Left lung (tissue), 10 donors: ENCODE measurements around the gene XXYLT1. TPM values are rescaled to one million over a fixed set of nuclear protein-coding genes. Genes with fewer than 3 reads are reported as not detected.

ENCODE experiments used
- ATAC-seq: fragments of 200-7000 bp; cut with Tn5 transposase; one replicate; pipeline ENCODE4 v1.9.1; 2020; ENCODE audit warnings: moderate library complexity
- DNase-seq, 4 donors: peaks; one replicate each; pipeline ENCODE4 v3.0.0-alpha.2; 2013 to 2020
- H3K27ac ChIP-seq, 2 donors: fragments of 200-600 bp; sonication (generic) in 1 of 2; one replicate each; pipeline versions ENCODE4 v1.5.0 to v1.8.0; 2020 to 2021
- H3K27me3 ChIP-seq, 2 donors: fragments of 200-600 bp; sonication (generic) in 1 of 2; one replicate each; pipeline versions ENCODE4 v1.5.0 to v1.8.0; 2020 to 2021
- H3K36me3 ChIP-seq, 2 donors: fragments of 200-600 bp; sonication (generic) in 1 of 2; one replicate each; pipeline versions ENCODE4 v1.5.0 to v1.8.0; 2020 to 2021
- H3K4me1 ChIP-seq, 2 donors: fragments of 200-600 bp; one replicate each; pipeline ENCODE4 v1.8.0; 2021
- H3K4me3 ChIP-seq, 2 donors: fragments of 200-600 bp; sonication (generic) in 1 of 2; one replicate each; pipeline versions ENCODE4 v1.5.0 to v1.8.0; 2020 to 2021; ENCODE audit warnings: mild to moderate bottlenecking in 1 of 2
- H3K9me3 ChIP-seq, 2 donors: fragments of 200-600 bp; sonication (generic) in 1 of 2; one replicate each; pipeline versions ENCODE4 v1.5.0 to v1.8.0; 2020 to 2021
- intact Hi-C, 2 donors: fragments of 100-400 bp; cut with DNase I; formaldehyde crosslinking; loops; one replicate each; pipeline versions ENCODE4 v1.11.2 to v1.14.2; 2022
- polyA plus RNA-seq, 6 donors: library from polyadenylated mRNA; unstranded; fragments of 120-200 nt; gene quantifications; one replicate each; pipeline ENCODE4 v1.2.1, GENCODE V29; 2013; ENCODE audit not compliant: insufficient read length in 6 of 6
- total RNA-seq, 2 donors: library from RNA; stranded (reverse); fragmentation: NEBNext Ultra II Directional; extraction: Animal tissue kit (Norgen Biotek cat#: 25700); gene quantifications; one replicate each; pipeline ENCODE4 v1.2.1, GENCODE V29; 2021
- TF ChIP-seq, protein P1 (sequence below), 2 donors: fragments of 200-600 bp; sonication (generic) in 1 of 2; IDR thresholded peaks; one replicate each; pipeline versions ENCODE4 v1.5.0 to v1.8.0; 2021; ENCODE audit warnings: antibody characterized with exemption in 2 of 2
- donor health status: DM: no; HTN: yes; CAD: no.
- donor health status: DM: no; HTN: no; CAD: no.

Gene XXYLT1
- total and polyA plus RNA-seq, 8 donors = 11.3 to 31.1 (median 25.5) TPM

DNA sequence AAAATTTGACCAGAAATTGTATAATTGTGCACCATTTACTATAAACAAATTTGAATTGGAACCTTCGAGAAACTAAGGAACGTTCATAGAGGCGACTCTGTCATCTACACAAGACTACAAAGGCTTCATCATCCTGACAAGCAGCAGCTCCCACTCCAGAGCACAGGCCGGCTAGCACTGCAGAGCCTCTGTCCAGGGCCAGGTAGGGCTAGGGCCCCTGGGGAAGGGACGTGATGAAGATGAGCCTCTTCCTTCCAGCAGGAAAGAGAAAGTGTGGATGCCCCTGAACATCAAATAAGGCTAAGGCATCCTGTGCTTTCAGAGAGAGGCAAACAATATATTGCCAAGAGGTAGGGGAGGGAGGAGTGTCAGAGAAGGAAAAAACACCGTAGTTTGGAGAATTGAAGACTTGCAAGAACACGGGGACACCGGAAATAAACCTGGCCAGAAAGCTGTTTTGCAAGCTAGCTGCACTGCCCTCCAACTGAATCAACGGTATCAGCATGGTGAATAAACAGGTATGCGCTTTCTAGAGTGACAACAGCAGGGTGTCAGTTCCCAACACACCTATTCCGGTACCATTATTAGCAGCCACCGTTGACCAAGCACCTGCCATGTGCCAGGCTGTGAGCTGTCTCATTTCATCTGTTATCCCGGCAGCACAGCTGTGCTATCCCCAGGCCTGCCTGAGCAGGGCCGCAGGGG lies 12.4 kb downstream of the XXYLT1 start:
- DNase-seq = peak in 1 of 4 donors; percentile 63

DNA sequence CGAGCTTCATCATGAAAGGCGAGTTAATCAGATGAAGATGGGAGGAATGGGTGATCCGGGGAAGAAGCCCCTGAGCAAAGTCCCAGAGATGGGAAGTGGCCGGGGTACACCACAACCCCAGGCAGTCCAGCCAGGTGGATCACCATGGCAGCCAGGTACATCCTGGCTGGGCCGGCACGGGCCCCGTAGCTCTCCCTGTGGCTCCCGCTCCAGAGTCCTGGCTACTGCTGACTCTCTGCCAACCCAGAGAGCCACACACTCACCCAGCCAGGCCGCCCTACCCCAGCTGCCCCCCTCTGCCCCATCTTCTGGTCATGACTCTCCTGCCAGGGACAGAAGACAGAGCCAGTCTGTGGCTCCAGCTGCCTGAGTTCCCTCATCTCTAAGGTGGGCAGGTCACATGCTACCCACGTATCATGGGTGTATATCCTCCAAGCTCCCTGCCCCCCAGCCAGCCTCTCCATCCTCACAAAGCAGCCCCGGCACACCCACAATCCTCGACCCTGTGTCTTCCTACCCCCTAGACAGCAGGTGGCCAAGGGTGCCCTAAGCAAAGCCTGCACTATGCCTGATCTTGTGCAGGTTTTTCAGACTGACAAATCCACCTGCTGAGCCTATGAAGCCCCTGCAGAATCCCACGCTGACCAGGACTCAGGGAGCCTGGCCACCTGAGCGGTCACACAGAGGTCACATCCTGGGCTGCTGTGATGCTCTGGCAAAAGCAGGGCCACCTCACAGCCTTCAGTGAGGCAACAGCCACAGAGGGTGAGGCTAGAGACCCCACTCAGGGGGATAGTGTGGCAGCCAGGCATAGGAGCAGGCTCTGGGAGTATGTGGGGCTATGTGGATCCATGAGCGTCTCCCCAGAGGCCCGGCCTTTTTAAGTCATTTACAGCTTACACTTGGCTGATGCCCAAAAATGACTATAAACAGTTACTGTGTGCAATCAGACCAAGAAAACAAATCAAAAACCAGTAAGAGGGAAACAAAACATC lies 13.2 kb downstream of the XXYLT1 start:
- H3K27me3 ChIP-seq = no peaks in the 10 kb centered on the region
- intact Hi-C loops = loop anchor here in 1 of 2 donors (5.0 kb wide), 1 partner anchor 575 kb away; no protein-coding TSS in a partner anchor
- peak overlapping the region; percentile 87 to 94 for H3K27ac ChIP-seq
- peaks cover 12 to 29% of the 10 kb centered on the region in 2 donors for H3K4me1 ChIP-seq
- TF ChIP-seq, protein P1, sequence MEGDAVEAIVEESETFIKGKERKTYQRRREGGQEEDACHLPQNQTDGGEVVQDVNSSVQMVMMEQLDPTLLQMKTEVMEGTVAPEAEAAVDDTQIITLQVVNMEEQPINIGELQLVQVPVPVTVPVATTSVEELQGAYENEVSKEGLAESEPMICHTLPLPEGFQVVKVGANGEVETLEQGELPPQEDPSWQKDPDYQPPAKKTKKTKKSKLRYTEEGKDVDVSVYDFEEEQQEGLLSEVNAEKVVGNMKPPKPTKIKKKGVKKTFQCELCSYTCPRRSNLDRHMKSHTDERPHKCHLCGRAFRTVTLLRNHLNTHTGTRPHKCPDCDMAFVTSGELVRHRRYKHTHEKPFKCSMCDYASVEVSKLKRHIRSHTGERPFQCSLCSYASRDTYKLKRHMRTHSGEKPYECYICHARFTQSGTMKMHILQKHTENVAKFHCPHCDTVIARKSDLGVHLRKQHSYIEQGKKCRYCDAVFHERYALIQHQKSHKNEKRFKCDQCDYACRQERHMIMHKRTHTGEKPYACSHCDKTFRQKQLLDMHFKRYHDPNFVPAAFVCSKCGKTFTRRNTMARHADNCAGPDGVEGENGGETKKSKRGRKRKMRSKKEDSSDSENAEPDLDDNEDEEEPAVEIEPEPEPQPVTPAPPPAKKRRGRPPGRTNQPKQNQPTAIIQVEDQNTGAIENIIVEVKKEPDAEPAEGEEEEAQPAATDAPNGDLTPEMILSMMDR (IDR thresholded peaks at IDR 0.05) = no peak
- DNase-seq (peak in 2 of 4 donors; percentile 45 to 54), ATAC-seq (no peak)
- no peak overlapping the region for H3K4me3 ChIP-seq
- H3K36me3 ChIP-seq = no peaks in the 10 kb centered on the region
- H3K9me3 ChIP-seq = no peaks in the 10 kb centered on the region

More for the DNA sequence above, 12.4 kb downstream of the XXYLT1 start:
- no peak for ATAC-seq
- TF ChIP-seq, protein P1 (IDR thresholded peaks at IDR 0.05) = no peak
- Histone ChIP-seq H3K27ac (peak overlapping the region; percentile 87 to 94), H3K4me3 (no peak overlapping the region), H3K9me3 (no peaks in the 10 kb centered on the region), H3K27me3 (no peaks in the 10 kb centered on the region), H3K4me1 (peaks cover 12 to 36% of the 10 kb centered on the region in 2 donors), H3K36me3 (no peaks in the 10 kb centered on the region)
- intact Hi-C loops = loop anchor here in 1 of 2 donors (5.0 kb wide), 1 partner anchor 576 kb away; no protein-coding TSS in a partner anchor

DNA sequence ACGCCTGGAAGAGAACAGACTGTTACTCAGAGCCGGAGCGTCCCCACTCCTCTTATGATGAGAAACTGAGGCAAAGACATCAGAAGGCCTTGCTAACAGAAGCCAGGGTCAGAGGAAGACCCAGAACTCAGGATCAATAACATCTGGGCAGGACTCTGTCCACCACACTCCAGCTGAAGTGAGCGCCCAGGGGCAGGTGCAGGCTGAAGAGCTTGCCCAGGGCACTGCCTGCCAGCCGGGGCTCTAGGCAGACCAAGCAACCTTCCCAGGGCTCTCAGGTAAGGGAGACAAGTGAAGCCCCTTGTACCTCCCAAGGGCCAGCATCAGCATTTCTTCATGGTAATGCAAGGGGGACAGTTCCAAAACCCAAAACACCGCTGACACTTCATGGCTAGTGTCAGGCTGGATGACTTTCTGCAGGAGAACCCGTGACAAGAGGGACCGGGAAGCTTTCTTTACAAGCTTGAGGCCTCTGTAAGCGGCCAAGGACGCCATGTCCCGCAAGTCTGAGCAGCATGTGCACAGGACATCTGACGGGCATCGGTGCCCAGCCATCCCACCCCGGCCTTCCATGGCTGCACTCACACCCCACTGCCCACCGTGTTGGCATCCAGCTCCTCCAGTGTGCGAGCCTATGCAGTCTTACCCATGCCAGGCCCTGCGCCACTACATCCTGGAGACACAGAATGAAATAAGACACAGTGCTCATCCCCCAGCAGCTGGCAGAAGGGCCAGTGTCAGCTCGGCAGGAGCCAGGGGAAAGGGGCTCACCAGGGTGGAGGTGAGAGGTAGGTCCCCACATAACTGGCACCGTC lies 14.1 kb downstream of the XXYLT1 start:
- intact Hi-C loops = loop anchor here in 1 of 2 donors (5.0 kb wide), 1 partner anchor 575 kb away; no protein-coding TSS in a partner anchor
- TF ChIP-seq, protein P1 (IDR thresholded peaks at IDR 0.05) = no peak
- no peak overlapping the region for H3K27ac ChIP-seq
- no peaks in the 10 kb centered on the region for H3K36me3 ChIP-seq
- no peaks in the 10 kb centered on the region for H3K27me3 ChIP-seq
- DNase-seq = peak in 1 of 4 donors; percentile 73
- peaks cover 12 to 29% of the 10 kb centered on the region in 2 donors for H3K4me1 ChIP-seq
- H3K4me3 ChIP-seq = no peak overlapping the region
- H3K9me3 ChIP-seq = no peaks in the 10 kb centered on the region
- no peak for ATAC-seq

DNA sequence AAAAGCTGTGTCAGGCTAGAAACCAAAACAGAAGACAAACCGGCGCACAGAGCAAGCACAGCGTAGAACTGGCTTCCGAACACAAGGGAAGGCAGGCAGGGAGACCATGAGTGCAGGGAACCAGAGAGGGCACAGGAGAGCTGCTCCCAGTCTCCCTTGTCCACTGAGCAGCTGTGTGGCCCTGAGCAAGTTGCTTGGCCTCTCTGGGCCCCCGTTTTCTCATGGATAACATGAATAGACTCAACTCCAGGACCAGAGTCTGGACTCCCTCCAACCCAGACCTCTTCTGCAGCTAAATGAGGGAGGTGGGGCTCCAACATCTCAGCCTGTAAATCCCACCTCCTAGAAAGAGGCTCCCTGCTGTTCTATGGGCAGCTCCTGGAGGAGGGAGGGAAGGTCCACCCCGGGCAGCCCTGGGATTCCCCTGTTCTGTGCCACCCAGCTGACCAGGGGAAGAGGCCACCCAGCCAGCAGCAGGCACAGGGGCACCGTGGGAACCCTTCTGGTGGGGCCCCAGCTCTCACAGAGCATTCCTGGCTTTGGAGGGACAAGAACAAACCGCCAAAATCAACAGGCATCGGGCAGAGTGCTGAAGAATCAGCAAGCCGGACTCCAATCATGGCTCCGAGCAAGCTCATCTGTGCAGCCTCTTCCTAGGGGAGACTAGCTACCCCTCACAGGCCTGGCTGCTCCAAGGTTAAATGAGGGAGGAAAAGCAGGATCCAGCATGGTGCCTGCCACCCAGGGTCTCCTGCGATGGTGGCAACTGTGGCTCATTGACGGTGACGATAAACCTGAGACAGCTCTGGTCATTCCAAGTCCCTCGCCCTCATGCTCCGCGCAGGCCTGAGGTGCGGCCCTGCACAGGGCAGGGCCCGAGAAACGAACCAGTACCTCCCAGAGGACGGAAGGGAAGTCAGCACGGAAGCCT lies 15.1 kb downstream of the XXYLT1 start:
- Histone ChIP-seq H3K27me3 (no peaks in the 10 kb centered on the region), H3K27ac (no peak overlapping the region), H3K9me3 (no peaks in the 10 kb centered on the region), H3K4me3 (no peak overlapping the region), H3K36me3 (no peaks in the 10 kb centered on the region), H3K4me1 (peaks cover 12 to 24% of the 10 kb centered on the region in 2 donors)
- intact Hi-C loops = loop anchor here in 1 of 2 donors (5.0 kb wide), 1 partner anchor 574 kb away; no protein-coding TSS in a partner anchor
- TF ChIP-seq, protein P1 (IDR thresholded peaks at IDR 0.05) = no peak
- DNase-seq (peak in 1 of 4 donors; percentile 61), ATAC-seq (no peak)
